Right forelimb (tissue), 1 donor: ENCODE results near the gene TACR3.
"Not testable (repeated sequence)": the region's sequence is repeated elsewhere in the genome, so short reads cannot be mapped to it uniquely, and the experiment has no call there.

Source experiments
- DNase-seq: peaks from one replicate; pipeline ENCODE4 v3.0.0-alpha.2; 2018

TACR3 gene

GRCh38 chr4:103719830-103720207 is at the start of gene TACR3:
Gene TACR3 (minus strand): TSS chr4:103719985. CDS start chr4:103719675, 310 bp downstream.
- peak; percentile 63 for DNase-seq

- DNase-seq = no peak
Observed at GRCh38 chr4:103757631-103758030, 37.8 kb upstream of the TACR3 start.

- DNase-seq = no peak
Observed at GRCh38 chr4:103756741-103757140, 37.0 kb upstream of the TACR3 start.

GRCh38 chr4:103754844-103755243 is 35.1 kb upstream of the TACR3 start:
- DNase-seq = no peak

- DNase-seq = no peak
Observed at GRCh38 chr4:103753868-103754653, 34.3 kb upstream of the TACR3 start.

GRCh38 chr4:103723150-103723549 is 3.4 kb upstream of the TACR3 start:
- DNase-seq = not testable (repeated sequence)

- DNase-seq = no peak
Observed at GRCh38 chr4:103721251-103721650, 1.5 kb upstream of the TACR3 start.

GRCh38 chr4:103720661-103721060 is 876 bp upstream of the TACR3 start:
- no peak for DNase-seq

GRCh38 chr4:103719105-103719829 is 518 bp downstream of the TACR3 start:
- peak; percentile 51 for DNase-seq

- DNase-seq = no peak
Observed at GRCh38 chr4:103692615-103693014, 27.2 kb downstream of the TACR3 start.

- DNase-seq = no peak
Observed at GRCh38 chr4:103673983-103674382, 45.8 kb downstream of the TACR3 start.

GRCh38 chr4:103666764-103667163 is 53.0 kb downstream of the TACR3 start:
- not testable (repeated sequence) for DNase-seq

- no peak for DNase-seq
Observed at GRCh38 chr4:103664436-103665075, 55.2 kb downstream of the TACR3 start.

- no peak for DNase-seq
Observed at GRCh38 chr4:103648541-103648940, 71.2 kb downstream of the TACR3 start.

GRCh38 chr4:103645991-103646390 is 73.8 kb downstream of the TACR3 start:
- no peak for DNase-seq

- DNase-seq = no peak
Observed at GRCh38 chr4:103634236-103634635, 85.5 kb downstream of the TACR3 start.

- no peak for DNase-seq
Observed at GRCh38 chr4:103626296-103626695, 93.5 kb downstream of the TACR3 start.

- DNase-seq = no peak
Observed at GRCh38 chr4:103591841-103592240, 127.9 kb downstream of the TACR3 start.

- no peak for DNase-seq
Observed at GRCh38 chr4:103567591-103567990, 152.2 kb downstream of the TACR3 start.

GRCh38 chr4:103559178-103559577 is 160.6 kb downstream of the TACR3 start:
- DNase-seq = not testable (repeated sequence)
